Measurements from ENCODE around the gene TMCC3. TPM values are rescaled to one million over a fixed set of nuclear protein-coding genes. Genes with fewer than 3 reads are reported as not detected.

TMCC3 gene
- total RNA-seq, 2 donors from 2014 or later: 65.4 to 79.8 TPM

- ATAC-seq (no peak), DNase-seq (no peak)
- intact Hi-C loops (cut with DNase I, micrococcal nuclease): no loop called here
Observed at GRCh38 chr12:94641283-94641682, 9.1 kb downstream of the TMCC3 start.

GRCh38 chr12:94640134-94640928 lies 10.0 kb downstream of the TMCC3 start:
- no peak for ATAC-seq

GRCh38 chr12:94638521-94638920 lies 11.8 kb downstream of the TMCC3 start:
- no peak for DNase-seq
- intact Hi-C loops (cut with DNase I, micrococcal nuclease): no loop called here
- ATAC-seq: no peak

More at GRCh38 chr12:94640134-94640928, 10.0 kb downstream of the TMCC3 start:
- intact Hi-C loops (cut with DNase I, micrococcal nuclease): no loop called here
- no peak for DNase-seq

- ATAC-seq: no peak
- no peak for DNase-seq
- intact Hi-C loops (cut with DNase I, micrococcal nuclease): no loop called here
Observed at GRCh38 chr12:94637390-94638113, 12.8 kb downstream of the TMCC3 start.

- ATAC-seq: peak; percentile 77
- intact Hi-C loops (cut with DNase I, micrococcal nuclease): no loop called here
Observed at GRCh38 chr12:94636462-94637085, 13.8 kb downstream of the TMCC3 start.

GRCh38 chr12:94634717-94635116 lies 15.6 kb downstream of the TMCC3 start:
- DNase-seq (no peak), ATAC-seq (no peak)
- intact Hi-C loops (cut with DNase I, micrococcal nuclease): no loop called here

More at GRCh38 chr12:94636462-94637085, 13.8 kb downstream of the TMCC3 start:
- DNase-seq: no peak

- DNase-seq (no peak), ATAC-seq (no peak)
- intact Hi-C loops (cut with DNase I, micrococcal nuclease): no loop called here
Observed at GRCh38 chr12:94633401-94633800, 17.0 kb downstream of the TMCC3 start.

GRCh38 chr12:94631058-94631457 lies 19.3 kb downstream of the TMCC3 start:
- ATAC-seq: no peak
- no peak for DNase-seq
- intact Hi-C loops (cut with DNase I, micrococcal nuclease): no loop called here

- DNase-seq (no peak), ATAC-seq (no peak)
- intact Hi-C loops (cut with DNase I, micrococcal nuclease): no loop called here
Observed at GRCh38 chr12:94628819-94629472, 21.4 kb downstream of the TMCC3 start.

- ATAC-seq (no peak), DNase-seq (no peak)
- intact Hi-C loops (cut with DNase I, micrococcal nuclease): no loop called here
Observed at GRCh38 chr12:94628369-94628768, 22.0 kb downstream of the TMCC3 start.

GRCh38 chr12:94625531-94625930 lies 24.8 kb downstream of the TMCC3 start:
- intact Hi-C loops (cut with DNase I, micrococcal nuclease): no loop called here
- DNase-seq (no peak), ATAC-seq (no peak)

- ATAC-seq: no peak
- no peak for DNase-seq
Observed at GRCh38 chr12:94623161-94623920, 27.0 kb downstream of the TMCC3 start.

GRCh38 chr12:94622475-94622874 lies 27.9 kb downstream of the TMCC3 start:
- no peak for ATAC-seq
- no peak for DNase-seq
- intact Hi-C loops (cut with DNase I, micrococcal nuclease): no loop called here

More at GRCh38 chr12:94623161-94623920, 27.0 kb downstream of the TMCC3 start:
- intact Hi-C loops (cut with DNase I, micrococcal nuclease): no loop called here

GRCh38 chr12:94621662-94622359 lies 28.5 kb downstream of the TMCC3 start:
- DNase-seq (peak; percentile 21 to 39), ATAC-seq (peak; percentile 86)
- intact Hi-C loops (cut with DNase I, micrococcal nuclease): no loop called here

GRCh38 chr12:94620621-94621020 lies 29.7 kb downstream of the TMCC3 start:
- intact Hi-C loops (cut with DNase I, micrococcal nuclease): no loop called here

GRCh38 chr12:94618995-94619695 lies 31.2 kb downstream of the TMCC3 start:
- intact Hi-C loops (cut with DNase I, micrococcal nuclease): no loop called here

More at GRCh38 chr12:94620621-94621020, 29.7 kb downstream of the TMCC3 start:
- DNase-seq (no peak), ATAC-seq (no peak)

GRCh38 chr12:94617101-94617500 lies 33.3 kb downstream of the TMCC3 start:
- no peak for DNase-seq
- intact Hi-C loops (cut with DNase I, micrococcal nuclease): no loop called here
- ATAC-seq: no peak

More at GRCh38 chr12:94618995-94619695, 31.2 kb downstream of the TMCC3 start:
- DNase-seq (no peak), ATAC-seq (peak; percentile 31)
